Endothelial cell of umbilical vein (primary cell): Measurements from ENCODE around the gene CHCHD10.

ENCODE experiments used
- EZH2 ChIP-seq: IDR thresholded peaks from 2 replicates; pipeline ENCODE4 v1.6.1; 2012; ENCODE audit warnings: borderline replicate concordance, low read depth, mild to moderate bottlenecking, moderate library complexity, low read length, inconsistent platforms; ENCODE audit not compliant: severe bottlenecking
- FOS ChIP-seq: IDR thresholded peaks from 2 replicates; pipeline ENCODE4 v1.6.1; 2011; ENCODE audit warnings: mild to moderate bottlenecking, low read length, moderate library complexity, borderline replicate concordance; ENCODE audit not compliant: insufficient read depth
- GATA2 ChIP-seq: IDR thresholded peaks from 2 replicates; pipeline ENCODE4 v1.7.0; 2011; ENCODE audit warnings: low read depth, mild to moderate bottlenecking, moderate library complexity, mixed read lengths, low read length; ENCODE audit not compliant: insufficient read length, insufficient read depth
- MYC ChIP-seq: IDR thresholded peaks from one replicate; pipeline ENCODE4 v1.6.1; 2011; ENCODE audit warnings: mild to moderate bottlenecking, low read depth, low read length
- POLR2A ChIP-seq: IDR thresholded peaks from 2 replicates; pipeline ENCODE4 v1.6.1; 2012; ENCODE audit warnings: low read depth, mild to moderate bottlenecking, control low read depth, low read length
- POLR2AphosphoS5 ChIP-seq: IDR thresholded peaks from 2 replicates; pipeline ENCODE4 v1.6.1; 2012; ENCODE audit warnings: low read depth, mild to moderate bottlenecking, control low read depth, low read length, moderate library complexity; ENCODE audit not compliant: insufficient read depth
- TF ChIP-seq, protein P1 (sequence below), 2 donors: IDR thresholded peaks; 1 replicate in 1 of 2; 2 replicates in 1 of 2; pipeline ENCODE4 v1.5.1; 2011; ENCODE audit warnings: low read length in 2 of 2, mild to moderate bottlenecking in 2 of 2, moderate library complexity in 2 of 2, control low read depth in 1 of 2, inconsistent platforms in 1 of 2, low read depth in 1 of 2; ENCODE audit not compliant: insufficient read depth in 1 of 2; ENCODE audit errors: extremely low read depth in 1 of 2
- TF ChIP-seq, protein P2 (sequence below): IDR thresholded peaks from 2 replicates; pipeline ENCODE4 v1.6.1; 2011; ENCODE audit not compliant: insufficient read depth, insufficient read length

DNA sequence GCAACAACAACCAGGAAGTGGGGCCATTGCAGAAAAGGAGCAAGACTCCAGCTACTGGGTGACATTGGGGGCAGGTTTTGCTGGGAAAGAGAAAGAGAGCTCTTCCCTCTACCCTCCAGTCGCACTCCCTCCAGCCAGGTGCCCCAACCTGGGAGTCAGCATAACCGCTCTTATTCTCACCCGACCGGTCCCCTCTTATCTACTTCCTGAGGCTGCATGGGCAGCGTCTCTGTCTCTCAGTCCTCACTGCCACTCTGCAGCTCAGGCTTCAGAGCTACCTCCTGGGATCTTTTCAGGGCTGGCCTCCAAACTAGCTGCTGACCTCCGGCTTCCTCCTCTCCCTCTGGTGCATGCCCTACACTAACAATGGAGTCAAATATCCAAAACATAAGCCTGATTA lies 22.0 kb downstream of the CHCHD10 start:
- TF ChIP-seq POLR2A (no peak), POLR2AphosphoS5 (no peak), EZH2 (no peak), FOS (no peak), GATA2 (no peak), MYC (no peak)
- TF ChIP-seq, protein P1, sequence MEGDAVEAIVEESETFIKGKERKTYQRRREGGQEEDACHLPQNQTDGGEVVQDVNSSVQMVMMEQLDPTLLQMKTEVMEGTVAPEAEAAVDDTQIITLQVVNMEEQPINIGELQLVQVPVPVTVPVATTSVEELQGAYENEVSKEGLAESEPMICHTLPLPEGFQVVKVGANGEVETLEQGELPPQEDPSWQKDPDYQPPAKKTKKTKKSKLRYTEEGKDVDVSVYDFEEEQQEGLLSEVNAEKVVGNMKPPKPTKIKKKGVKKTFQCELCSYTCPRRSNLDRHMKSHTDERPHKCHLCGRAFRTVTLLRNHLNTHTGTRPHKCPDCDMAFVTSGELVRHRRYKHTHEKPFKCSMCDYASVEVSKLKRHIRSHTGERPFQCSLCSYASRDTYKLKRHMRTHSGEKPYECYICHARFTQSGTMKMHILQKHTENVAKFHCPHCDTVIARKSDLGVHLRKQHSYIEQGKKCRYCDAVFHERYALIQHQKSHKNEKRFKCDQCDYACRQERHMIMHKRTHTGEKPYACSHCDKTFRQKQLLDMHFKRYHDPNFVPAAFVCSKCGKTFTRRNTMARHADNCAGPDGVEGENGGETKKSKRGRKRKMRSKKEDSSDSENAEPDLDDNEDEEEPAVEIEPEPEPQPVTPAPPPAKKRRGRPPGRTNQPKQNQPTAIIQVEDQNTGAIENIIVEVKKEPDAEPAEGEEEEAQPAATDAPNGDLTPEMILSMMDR (IDR thresholded peaks at IDR 0.05; ENCODE audit: extremely low read depth in 1 of 2, insufficient read depth in 1 of 2, low read depth in 1 of 2, low read length in 2 of 2) = no peak
- TF ChIP-seq, protein P2, sequence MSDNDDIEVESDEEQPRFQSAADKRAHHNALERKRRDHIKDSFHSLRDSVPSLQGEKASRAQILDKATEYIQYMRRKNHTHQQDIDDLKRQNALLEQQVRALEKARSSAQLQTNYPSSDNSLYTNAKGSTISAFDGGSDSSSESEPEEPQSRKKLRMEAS = no peak
